Gastrocnemius medialis (tissue), 4 donors: ENCODE results near the gene C1orf185. TPM values are rescaled to one million over a fixed set of nuclear protein-coding genes. Genes with fewer than 3 reads are reported as not detected.
A peak's percentile ranks its signal among the peaks of the same experiment; 100 is the strongest.

Experiments used
- ATAC-seq, 2 donors: fragments of 150-250 bp; one replicate each; pipeline ENCODE4 v1.9.1; 2016
- DNase-seq, 2 donors: peaks; one replicate each; pipeline ENCODE4 v3.0.0-alpha.2; 2019
- H3K27ac ChIP-seq, 4 donors: fragments of 200-600 bp; sonication (generic); 1 replicate in 1 of 4; 2 replicates in 3 of 4; pipeline ENCODE4 v1.5.1; 2016 to 2018; ENCODE audit warnings: mild to moderate bottlenecking in 2 of 4, moderate library complexity in 1 of 4
- H3K27me3 ChIP-seq, 3 donors: fragments of 200-600 bp; sonication (generic) in 2 of 3; 1 replicate in 1 of 3; 2 replicates in 2 of 3; pipeline versions ENCODE4 v1.5.1 to v1.6.0; 2016 to 2019; ENCODE audit warnings: mild to moderate bottlenecking in 1 of 3, moderate library complexity in 1 of 3
- H3K36me3 ChIP-seq, 2 donors: fragments of 200-600 bp; sonication (generic) in 1 of 2; one replicate each; pipeline ENCODE4 v1.5.1; 2017 to 2018
- H3K4me1 ChIP-seq, 2 donors: fragments of 200-600 bp; sonication (generic) in 1 of 2; one replicate each; pipeline ENCODE4 v1.5.1; 2016 to 2017; ENCODE audit warnings: mild to moderate bottlenecking in 2 of 2
- H3K4me3 ChIP-seq, 4 donors: fragments of 200-600 bp; sonication (generic) in 3 of 4; 1 replicate in 1 of 4; 2 replicates in 3 of 4; pipeline ENCODE4 v1.5.1; 2016 to 2019; ENCODE audit warnings: mild to moderate bottlenecking in 2 of 4
- H3K9me3 ChIP-seq, 3 donors: fragments of 200-600 bp; sonication (generic) in 2 of 3; 1 replicate in 1 of 3; 2 replicates in 2 of 3; pipeline ENCODE4 v1.5.1; 2016 to 2019
- CTCF ChIP-seq, 5 experiments: fragments of 450-650 bp in 3 of 5; fragments of 200-600 bp in 2 of 5; sonication (generic) in 2 of 5; IDR thresholded peaks in 4 of 5; conservative IDR thresholded peaks in 1 of 5; 1 replicate in 4 of 5; 2 replicates in 1 of 5; pipeline ENCODE4 v1.5.1; 2016 to 2019; ENCODE audit warnings: antibody characterized with exemption in 5 of 5, mild to moderate bottlenecking in 3 of 5, moderate library complexity in 3 of 5
- POLR2A ChIP-seq, 2 donors: fragments of 450-650 bp; IDR thresholded peaks; one replicate each; pipeline ENCODE4 v1.6.1; 2017; ENCODE audit warnings: antibody characterized with exemption in 2 of 2, mild to moderate bottlenecking in 2 of 2, moderate library complexity in 2 of 2
- in situ Hi-C, 4 donors: fragments of 200-750 bp; cut with MboI; loops; one replicate each; pipeline versions ENCODE4 v1.15.0 to v1.8.0; 2017; ENCODE audit warnings: low sequenced_read_pairs in 4 of 4
- intact Hi-C: fragments of 100-400 bp; cut with DNase I; formaldehyde crosslinking; loops from one replicate; pipeline ENCODE4 v1.15.1; 2023; ENCODE audit warnings: low total_unique reads
- microRNA counts, 2 donors: library from miRNA; unstranded; fragments of <30 nt; microRNA quantifications; one replicate each; lab custom pipeline; 2016
- microRNA-seq, 2 donors: library from miRNA; unstranded; fragments of <30 nt; microRNA quantifications; one replicate each; pipeline ENCODE4, GENCODE V29; 2016; ENCODE audit warnings: borderline replicate concordance in 2 of 2
- total RNA-seq, 4 donors: library from RNA; depleted of rRNA; stranded (reverse); fragments of >200 nt; gene quantifications; one replicate each; pipeline versions ENCODE4 v1.1.0 to v1.2.3, GENCODE V29; 2016

The C1orf185 gene
- total RNA-seq, 4 donors from 2014 or later = not detected

- in situ Hi-C loops (loop anchor here (5.0 to 25.0 kb wide), 6 partner anchors 95 to 420 kb away; no protein-coding TSS in a partner anchor), intact Hi-C loops (no loop called here)
- no peak overlapping the region for H3K27ac ChIP-seq
Observed at GRCh38 chr1:51192213-51192843, 90.3 kb downstream of the C1orf185 start.

GRCh38 chr1:51193564-51193963 is 91.5 kb downstream of the C1orf185 start:
- H3K4me1 ChIP-seq = no peaks in the 10 kb centered on the region
- in situ Hi-C loops = loop anchor here (5.0 to 25.0 kb wide), 6 partner anchors 94 to 421 kb away; no protein-coding TSS in a partner anchor
- intact Hi-C loops = no loop called here

More at GRCh38 chr1:51192213-51192843, 90.3 kb downstream of the C1orf185 start:
- ATAC-seq (no peak), DNase-seq (peak; percentile 8 to 24)
- TF ChIP-seq CTCF (IDR thresholded peaks at IDR 0.05 in 4 of 5, conservative IDR thresholded peaks at IDR 0.05 in 1 of 5) (peak; percentile 33 to 81 (median 60)), POLR2A (IDR thresholded peaks at IDR 0.05) (no peak)
- no peaks in the 10 kb centered on the region for H3K36me3 ChIP-seq
- H3K9me3 ChIP-seq = no peaks in the 10 kb centered on the region
- H3K4me1 ChIP-seq = no peaks in the 10 kb centered on the region
- H3K4me3 ChIP-seq = no peak overlapping the region
- no peaks in the 10 kb centered on the region for H3K27me3 ChIP-seq

More at GRCh38 chr1:51193564-51193963, 91.5 kb downstream of the C1orf185 start:
- Histone ChIP-seq H3K27me3 (no peaks in the 10 kb centered on the region), H3K36me3 (no peaks in the 10 kb centered on the region), H3K4me3 (no peak overlapping the region), H3K27ac (no peak overlapping the region), H3K9me3 (no peaks in the 10 kb centered on the region)
- ATAC-seq (no peak), DNase-seq (no peak)
- TF ChIP-seq CTCF (IDR thresholded peaks at IDR 0.05 in 4 of 5, conservative IDR thresholded peaks at IDR 0.05 in 1 of 5) = no peak
- no peak for TF ChIP-seq POLR2A (IDR thresholded peaks at IDR 0.05)

MicroRNAs encoded within 50 kb of the gene (microRNA counts, 767-probe panel; counts per million panel counts)
- microRNA hsa-miR-4421 (lab: Ali Mortazavi, UCI) = 356 to 448 counts per million in 2 donors

Small RNA genes within 50 kb of the gene (microRNA-seq; reads per million reads assigned to microRNA genes)
- gene MIR4421 (0 reads per million in 2 donors), gene MIR6500 (0 reads per million in 2 donors)

Other genes starting within 250 kb of the C1orf185 start
- 100 to 1,000 TPM in 1 of 4 donors, 10 to 100 TPM in 3; 72.0 to 107 (median 92.0) TPM for gene FAF1, start 142.0 kb upstream of the C1orf185 start, total RNA-seq
- 10 to 100 TPM in 1 of 4 donors, 1 to 10 TPM in 3; 3.9 to 16.3 (median 6.3) TPM for gene CDKN2C, start 132.0 kb upstream of the C1orf185 start, total RNA-seq
- gene RNF11, start 134.0 kb downstream of the C1orf185 start, total RNA-seq = 10 to 100 TPM; 77.6 to 86.5 (median 85.3) TPM
- gene TTC39A, start 228.3 kb downstream of the C1orf185 start, total RNA-seq = 10 to 100 TPM in 2 of 4 donors, 1 to 10 TPM in 2; 4.1 to 13.1 (median 8.2) TPM